PC-3 (cell line): ENCODE results near the gene UCP2. TPM values are rescaled to one million over a fixed set of nuclear protein-coding genes. Genes with fewer than 3 reads are reported as not detected.

Source experiments
- ATAC-seq: fragments of 200-7000 bp; cut with Tn5 transposase; 2 replicates; pipeline ENCODE4 v1.9.1; 2020; ENCODE audit warnings: mild to moderate bottlenecking, moderate library complexity
- BruUV-seq: library from RNA; stranded (reverse); fragments of 400-500 nt; replicated peaks from 2 replicates; lab custom pipeline; 2021; lab: Mats Ljungman, UMichigan
- CTCF ChIA-PET: fragments of 300-600 bp; sonication (Branson Sonifier 250); formaldehyde crosslinking; loops from one replicate; lab custom pipeline; 2022; ENCODE audit warnings: antibody characterized with exemption; lab: Charles Lee
- POLR2A ChIA-PET: fragments of 300-600 bp; sonication (Branson Sonifier 250); formaldehyde crosslinking; loops from one replicate; lab custom pipeline; 2022; ENCODE audit warnings: antibody characterized with exemption; ENCODE audit not compliant: unreplicated experiment; lab: Charles Lee
- DNase-seq: peaks from one replicate; pipeline ENCODE4 v3.0.0-alpha.2; 2015
- H2AFZ ChIP-seq: fragments of 300-600 bp; sonication (generic); 2 replicates; pipeline ENCODE4 v1.6.0; 2016; ENCODE audit warnings: antibody characterized with exemption, low read length
- H3F3A ChIP-seq: fragments of 300-600 bp; sonication (generic); one replicate; pipeline ENCODE4 v1.6.0; 2017; ENCODE audit warnings: antibody characterized with exemption, low read length, control low read depth, mild to moderate bottlenecking; ENCODE audit not compliant: unreplicated experiment
- H3K27ac ChIP-seq: fragments of 300-600 bp; sonication (generic); 2 replicates; pipeline ENCODE4 v1.5.1; 2016; ENCODE audit warnings: mild to moderate bottlenecking, low read length
- H3K27me3 ChIP-seq: fragments of 300-600 bp; sonication (generic); 2 replicates; pipeline ENCODE4 v1.6.1; 2016; ENCODE audit warnings: low read length, mixed read lengths
- H3K36me3 ChIP-seq: fragments of 300-600 bp; sonication (generic); 2 replicates; pipeline ENCODE4 v1.6.1; 2016; ENCODE audit warnings: low read depth, mixed run types, low read length, mixed read lengths
- H3K4me1 ChIP-seq: fragments of 300-600 bp; sonication (generic); 2 replicates; pipeline ENCODE4 v1.5.1; 2016; ENCODE audit warnings: low read length; ENCODE audit not compliant: insufficient read depth
- H3K4me2 ChIP-seq: fragments of 300-600 bp; sonication (generic); 2 replicates; pipeline ENCODE4 v1.6.0; 2016; ENCODE audit warnings: low read length
- H3K4me3 ChIP-seq: fragments of 300-600 bp; sonication (generic); 2 replicates; pipeline ENCODE4 v1.5.1; 2016; ENCODE audit warnings: mild to moderate bottlenecking, low read length, mixed read lengths
- H3K79me2 ChIP-seq: fragments of 300-600 bp; sonication (generic); 2 replicates; pipeline ENCODE4 v1.6.1; 2017; ENCODE audit warnings: low read length, mixed read lengths
- H3K9ac ChIP-seq: fragments of 300-600 bp; sonication (generic); 2 replicates; pipeline ENCODE4 v1.6.0; 2016; ENCODE audit warnings: mild to moderate bottlenecking, low read length
- H3K9me2 ChIP-seq: fragments of 300-600 bp; sonication (generic); replicated peaks from 2 replicates; pipeline ENCODE4 v1.6.1; 2016; ENCODE audit warnings: mixed run types, low read length, mixed read lengths
- H3K9me3 ChIP-seq: fragments of 300-600 bp; sonication (generic); 2 replicates; pipeline ENCODE4 v1.6.1; 2016; ENCODE audit warnings: low read length, mixed read lengths
- H4K20me1 ChIP-seq: fragments of 300-600 bp; sonication (generic); 2 replicates; pipeline ENCODE4 v1.6.1; 2016; ENCODE audit warnings: low read length, mixed read lengths
- CTCF ChIP-seq: fragments of 300-600 bp; sonication (generic); conservative IDR thresholded peaks from 2 replicates; pipeline ENCODE4 v1.5.1; 2017; ENCODE audit warnings: antibody characterized with exemption, low read depth, mild to moderate bottlenecking, low read length
- EZH2 ChIP-seq: fragments of 300-600 bp; sonication (generic); IDR thresholded peaks from one replicate; pipeline ENCODE4 v1.6.1; 2017; ENCODE audit warnings: antibody characterized with exemption, mild to moderate bottlenecking, low read length; ENCODE audit not compliant: unreplicated experiment
- EZH2phosphoT487 ChIP-seq: fragments of 300-600 bp; sonication (generic); IDR thresholded peaks from 2 replicates; pipeline ENCODE4 v1.6.1; 2018; ENCODE audit warnings: mild to moderate bottlenecking, antibody characterized with exemption, low read length, borderline replicate concordance
- intact Hi-C: fragments of 100-400 bp; cut with micrococcal nuclease; formaldehyde crosslinking; loops from 2 replicates; pipeline ENCODE4 v1.9.0; 2023
- total RNA-seq: library from RNA; depleted of rRNA; stranded (reverse); fragments of >200 nt; gene quantifications from 2 replicates; pipeline ENCODE4 v1.2.3, GENCODE V29; 2014

Gene UCP2
- total RNA-seq, 1 experiment from 2014 or later: 6.4 TPM

GRCh38 chr11:74001822-74002286, 19.2 kb upstream of the UCP2 start:
- Histone ChIP-seq H3K9me2 (no peaks in the 10 kb centered on the region), H3K4me1 (peaks cover 2% of the 10 kb centered on the region), H3K79me2 (no peaks in the 10 kb centered on the region), H3K4me2 (no peak overlapping the region), H3K9me3 (no peaks in the 10 kb centered on the region), H3F3A (peaks cover under 1% of the 10 kb centered on the region), H4K20me1 (no peaks in the 10 kb centered on the region), H3K4me3 (no peak overlapping the region), H3K27ac (no peak overlapping the region), H3K27me3 (no peaks in the 10 kb centered on the region), H2AFZ (no peak overlapping the region), H3K36me3 (no peaks in the 10 kb centered on the region), H3K9ac (no peak overlapping the region)
- ChIA-PET CTCF (no interaction called here), POLR2A (interaction anchor here (0.5 kb wide), 1 partner anchor 504 kb away, joined by 3 read pairs; no protein-coding TSS in a partner anchor)
- BruUV-seq: no TSS peak
- intact Hi-C loops: no loop called here
- no peak for TF ChIP-seq CTCF
- no peak for TF ChIP-seq EZH2
- TF ChIP-seq EZH2phosphoT487: no peak
- no peak for DNase-seq
- no peak for ATAC-seq

GRCh38 chr11:74000307-74001133, 17.9 kb upstream of the UCP2 start:
- CTCF ChIA-PET: no interaction called here
- H3K9ac ChIP-seq: no peak overlapping the region
- no peak for ATAC-seq
- no TSS peak for BruUV-seq
- intact Hi-C loops: no loop called here
- H3K27ac ChIP-seq: no peak overlapping the region
- H4K20me1 ChIP-seq: no peaks in the 10 kb centered on the region
- DNase-seq: no peak
- H3K4me2 ChIP-seq: no peak overlapping the region
- no peak overlapping the region for H3K4me3 ChIP-seq
- H3K9me2 ChIP-seq: no peaks in the 10 kb centered on the region
- H3K27me3 ChIP-seq: no peaks in the 10 kb centered on the region
- TF ChIP-seq EZH2 (no peak), EZH2phosphoT487 (no peak), CTCF (no peak)
- POLR2A ChIA-PET: no interaction called here
- no peaks in the 10 kb centered on the region for H3K79me2 ChIP-seq
- no peak overlapping the region for H2AFZ ChIP-seq
- no peaks in the 10 kb centered on the region for H3K9me3 ChIP-seq
- H3F3A ChIP-seq: peaks cover 4% of the 10 kb centered on the region
- peaks cover 14% of the 10 kb centered on the region for H3K4me1 ChIP-seq
- no peaks in the 10 kb centered on the region for H3K36me3 ChIP-seq
